Ovary (tissue), 9 donors: ENCODE results near the gene UPB1. TPM values are rescaled to one million over a fixed set of nuclear protein-coding genes. Genes with fewer than 3 reads are reported as not detected.

Experiments
- DNase-seq, 5 donors: peaks; one replicate each; pipeline ENCODE4 v3.0.0-alpha.2; 2019 to 2020
- H3K27ac ChIP-seq, 2 donors: fragments of 200-600 bp; one replicate each; pipeline versions ENCODE4 v1.5.1 to v1.8.0; 2019 to 2022
- H3K27me3 ChIP-seq: fragments of 200-600 bp; one replicate; pipeline ENCODE4 v1.8.0; 2022
- H3K36me3 ChIP-seq: fragments of 200-600 bp; sonication (generic); one replicate; pipeline ENCODE4 v1.5.1; 2019
- H3K4me1 ChIP-seq: one replicate; pipeline ENCODE4 v1.8.1; 2013; ENCODE audit warnings: mild to moderate bottlenecking, moderate library complexity; ENCODE audit not compliant: insufficient read depth
- H3K4me3 ChIP-seq: fragments of 200-600 bp; sonication (generic); one replicate; pipeline ENCODE4 v1.5.1; 2017
- H3K9me3 ChIP-seq, 2 donors: fragments of 200-600 bp in 1 of 2; sonication (generic) in 1 of 2; one replicate each; pipeline versions ENCODE4 v1.5.1 to v1.8.1; 2013 to 2019; ENCODE audit warnings: mild to moderate bottlenecking in 1 of 2, moderate library complexity in 1 of 2
- CTCF ChIP-seq, 3 donors: fragments of 450-650 bp in 2 of 3; fragments of 200-600 bp in 1 of 3; IDR thresholded peaks; one replicate each; pipeline versions ENCODE4 v1.5.1 to v1.8.0; 2016 to 2022; ENCODE audit warnings: antibody characterized with exemption in 3 of 3, mild to moderate bottlenecking in 1 of 3
- EP300 ChIP-seq: sonication (generic); formaldehyde crosslinking; IDR thresholded peaks from one replicate; pipeline ENCODE4 v1.6.1; 2017; ENCODE audit warnings: antibody characterized with exemption
- POLR2A ChIP-seq: fragments of 450-650 bp; IDR thresholded peaks from one replicate; pipeline ENCODE4 v1.6.1; 2017; ENCODE audit warnings: antibody characterized with exemption, mild to moderate bottlenecking, moderate library complexity
- WGBS, 3 donors: extraction: QIAGEN DNeasy Blood & Tissue Kit in 1 of 3; methylation state at CpG; one replicate each; pipeline versions ENCODE4 v1.1.5 to v1.1.7; 2013 to 2017; 5-methylcytosine and 5-hydroxymethylcytosine counted together
- intact Hi-C, 4 donors: fragments of 100-400 bp; cut with DNase I; formaldehyde crosslinking; loops; one replicate each; pipeline versions ENCODE4 v1.11.0 to v1.15.1; 2022 to 2023
- polyA plus RNA-seq, 2 donors: library from polyadenylated mRNA; stranded (reverse); fragments of 200-250 nt in 1 of 2; fragments of 350-450 nt in 1 of 2; fragmentation: Illumina TruSeq in 1 of 2; extraction: RNeasy Lipid Tissue Mini Kit (QIAGEN cat#74804) in 1 of 2; gene quantifications; one replicate each; pipeline ENCODE4 v1.2.3, GENCODE V29; 2013 to 2014
- total RNA-seq, 7 donors: library from RNA; depleted of rRNA in 2 of 7; stranded (reverse); fragments of >200 nt in 2 of 7; fragmentation: NEBNext Ultra II Directional in 3 of 7; extraction: Animal tissue kit (Norgen Biotek cat#: 25700) in 3 of 7; gene quantifications; one replicate each; pipeline versions ENCODE4 v1.1.0 to v1.2.4, GENCODE V29; 2016 to 2023
- donor health status: DM: no; HTN: no; CAD: no; lungs with moderate emphysema.
- donor health status: DM: no; HTN: no; CAD: no.
- donor health status: Bipolar disorder and iron deficiency.
- donor health status: DM: yes; HTN: yes; CAD: no.
- donor health status: DM: no; HTN: no; CAD: no.
- donor health status: DM: yes; HTN: yes; CAD: no.

Gene UPB1
- total and polyA plus RNA-seq, 9 donors = 0.15 to 1.2 (median 0.33) TPM; not detected in 2

DNA sequence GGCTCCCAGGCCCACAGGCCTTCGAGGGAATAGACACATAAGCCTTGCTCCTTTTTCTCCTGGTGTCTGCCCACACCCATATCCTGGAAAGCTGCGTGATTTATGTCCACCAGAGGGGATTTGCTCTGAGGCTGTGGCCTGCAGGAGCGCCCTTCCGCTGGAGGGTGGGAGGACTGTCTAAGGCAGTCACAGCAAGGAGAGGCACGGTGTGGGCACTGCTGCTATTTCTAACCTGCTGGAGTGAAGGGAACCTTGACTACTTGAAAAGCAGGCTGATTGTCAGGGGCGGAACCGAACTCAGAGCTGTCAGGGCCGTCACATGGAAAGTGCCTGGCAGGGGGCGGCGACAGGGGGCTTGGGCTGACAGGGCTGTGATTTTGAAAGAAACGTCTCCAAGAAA lies 3.7 kb downstream of the UPB1 start:
- 80 to 90% (median 89%) methylated on average over 11 of the region's 11 CpGs for WGBS, 3 donors
- no peaks in the 10 kb centered on the region for H3K27me3 ChIP-seq
- H3K36me3 ChIP-seq = no peaks in the 10 kb centered on the region
- peaks cover 4% of the 10 kb centered on the region for H3K4me1 ChIP-seq
- no peak overlapping the region for H3K4me3 ChIP-seq
- TF ChIP-seq EP300 = no peak
- TF ChIP-seq POLR2A = no peak
- TF ChIP-seq CTCF (IDR thresholded peaks at IDR 0.05) = no peak
- no peak overlapping the region for H3K27ac ChIP-seq
- no peaks in the 10 kb centered on the region for H3K9me3 ChIP-seq
- DNase-seq = no peak
- intact Hi-C loops = loop anchor here in 2 of 4 donors (5.0 to 10.0 kb wide), 2 partner anchors 74 to 77 kb away; partner anchors contain the start of gene ADORA2A (in 1 of the 2)

DNA sequence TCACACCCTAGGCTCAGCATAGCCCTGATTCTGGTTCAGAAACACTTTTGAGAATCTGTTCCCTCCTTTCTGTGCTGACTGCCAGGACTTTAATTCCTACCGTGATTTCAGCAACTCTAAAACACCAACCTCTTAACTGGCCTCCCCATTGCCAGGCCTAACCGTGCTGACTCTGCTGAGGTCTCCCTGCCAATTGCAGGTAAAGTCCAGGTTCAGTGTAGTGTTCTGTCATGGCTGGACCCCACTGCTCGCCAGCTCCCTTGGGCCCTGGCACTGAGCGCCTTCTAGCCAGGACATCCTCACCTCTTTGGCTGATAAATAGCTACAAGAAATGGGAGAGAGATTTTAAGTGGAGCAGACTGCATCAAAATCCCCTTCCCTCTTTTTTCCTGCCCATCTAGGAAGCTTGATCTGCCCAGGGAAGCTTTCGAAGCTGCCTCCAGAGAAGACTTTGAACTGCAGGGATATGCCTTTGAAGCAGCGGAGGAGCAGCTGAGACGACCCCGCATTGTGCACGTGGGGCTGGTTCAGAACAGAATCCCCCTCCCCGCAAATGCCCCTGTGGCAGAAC lies 4.7 kb downstream of the UPB1 start:
- H3K36me3 ChIP-seq = no peaks in the 10 kb centered on the region
- DNase-seq = no peak
- no peaks in the 10 kb centered on the region for H3K9me3 ChIP-seq
- H3K4me1 ChIP-seq = peaks cover under 1% of the 10 kb centered on the region
- TF ChIP-seq POLR2A (no peak), CTCF (IDR thresholded peaks at IDR 0.05) (no peak)
- WGBS, 3 donors = 94 to 96% (median 94%) methylated on average over 10 of the region's 10 CpGs
- H3K27ac ChIP-seq = no peak overlapping the region
- intact Hi-C loops = loop anchor here in 3 of 4 donors (5.0 to 10.0 kb wide), 4 partner anchors 72 to 175 kb away; partner anchors contain the start of gene ADORA2A (in 2 of the 3)
- no peaks in the 10 kb centered on the region for H3K27me3 ChIP-seq
- no peak overlapping the region for H3K4me3 ChIP-seq

GRCh38 chr22:24500277-24500820 lies 5.2 kb downstream of the UPB1 start:
- no peak overlapping the region for H3K27ac ChIP-seq
- WGBS, 3 donors = 76 to 81% (median 76%) methylated on average over 16 of the region's 16 CpGs
- TF ChIP-seq POLR2A = no peak
- H3K9me3 ChIP-seq = no peaks in the 10 kb centered on the region
- H3K27me3 ChIP-seq = no peaks in the 10 kb centered on the region
- no peaks in the 10 kb centered on the region for H3K36me3 ChIP-seq
- no peak for DNase-seq
- H3K4me3 ChIP-seq = no peak overlapping the region
- intact Hi-C loops = loop anchor here in 2 of 4 donors (5.0 to 10.0 kb wide), 2 partner anchors 73 to 176 kb away; partner anchors contain the start of gene ADORA2A (in 1 of the 2)
- no peaks in the 10 kb centered on the region for H3K4me1 ChIP-seq

GRCh38 chr22:24501301-24502005 lies 6.3 kb downstream of the UPB1 start:
- WGBS, 3 donors = 63 to 65% (median 65%) methylated on average over 8 of the region's 8 CpGs
- no peak overlapping the region for H3K4me3 ChIP-seq
- no peaks in the 10 kb centered on the region for H3K27me3 ChIP-seq
- no peak for TF ChIP-seq POLR2A
- TF ChIP-seq EP300 = no peak
- no peak for TF ChIP-seq CTCF (IDR thresholded peaks at IDR 0.05)
- intact Hi-C loops = loop anchor here in 2 of 4 donors (5.0 to 10.0 kb wide), 2 partner anchors 74 to 177 kb away; partner anchors contain the start of gene ADORA2A (in 1 of the 2)
- H3K4me1 ChIP-seq = no peaks in the 10 kb centered on the region
- no peak overlapping the region for H3K27ac ChIP-seq
- DNase-seq = no peak
- H3K36me3 ChIP-seq = no peaks in the 10 kb centered on the region
- H3K9me3 ChIP-seq = no peaks in the 10 kb centered on the region
